ENCODE results near the gene MAP2K6. TPM values are rescaled to one million over a fixed set of nuclear protein-coding genes. Genes with fewer than 3 reads are reported as not detected.

MAP2K6 gene
- total and polyA plus RNA-seq, 2 donors (not counting 3 experiments of a cell fraction or from before 2014, with no cell fraction given) = 5.9 to 13.9 TPM

DNA sequence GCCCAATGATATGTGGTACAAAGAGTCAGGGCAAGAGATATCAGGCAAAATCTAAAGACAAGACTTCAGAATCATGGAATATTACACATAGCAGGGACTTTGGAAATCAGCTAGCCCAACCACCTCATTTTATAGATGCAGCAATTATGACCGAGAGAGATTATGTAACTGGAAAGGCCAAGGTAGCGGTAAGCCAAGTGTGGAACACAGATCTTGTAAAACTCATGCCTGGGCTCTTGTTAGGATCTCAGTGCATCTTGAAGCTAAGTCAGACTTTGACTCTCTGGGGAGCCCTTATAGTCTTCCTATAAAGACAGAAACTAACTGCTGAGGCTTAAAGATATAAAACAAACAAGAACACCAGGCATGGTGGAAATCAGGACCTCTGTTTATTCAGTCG, 18.6 kb downstream of the MAP2K6 start:
- peaks cover 27% of the 10 kb centered on the region for H3K4me1 ChIP-seq (ENCODE audit: control insufficient read depth, extremely low read depth, insufficient read depth, low read length)
- H3K9me1 ChIP-seq (replicated peaks; ENCODE audit: control insufficient read depth, extremely low read depth, insufficient read depth, low read length) = no peaks in the 10 kb centered on the region
- no peak overlapping the region for H3K27ac ChIP-seq (ENCODE audit: insufficient read depth, low read depth, low read length)
- H3K9me3 ChIP-seq (replicated peaks; ENCODE audit: control insufficient read depth, insufficient read depth, low read length) = no peaks in the 10 kb centered on the region
- intact Hi-C loops (cut with micrococcal nuclease) (no loop called here), dilution Hi-C loops (cut with MboI; ENCODE audit: extremely low pct_ligation_motif_present, low sequenced_read_pairs) (no loop called here)
- H3K79me2 ChIP-seq (ENCODE audit: control insufficient read depth, insufficient read depth, low read length) = no peaks in the 10 kb centered on the region
- ChIA-PET POLR2A (no interaction called here), CTCF (interaction anchor here (1.4 to 3.0 kb wide), 3 partner anchors 12 to 98 kb away, joined by 5 to 18 read pairs (median 11); no protein-coding TSS in a partner anchor)
- H4K20me1 ChIP-seq (replicated peaks; ENCODE audit: control insufficient read depth, extremely low read depth, insufficient read depth, low read length) = no peaks in the 10 kb centered on the region
- H2AFZ ChIP-seq (ENCODE audit: low read depth, low read length) = no peak overlapping the region
- H3K36me3 ChIP-seq (ENCODE audit: control insufficient read depth in 2 of 2, extremely low read depth in 1 of 2, insufficient read depth in 2 of 2, low read length in 2 of 2) = no peaks in the 10 kb centered on the region
- no peak overlapping the region for H3K4me2 ChIP-seq (ENCODE audit: insufficient read depth, low read length)
- TF ChIP-seq, protein P1, sequence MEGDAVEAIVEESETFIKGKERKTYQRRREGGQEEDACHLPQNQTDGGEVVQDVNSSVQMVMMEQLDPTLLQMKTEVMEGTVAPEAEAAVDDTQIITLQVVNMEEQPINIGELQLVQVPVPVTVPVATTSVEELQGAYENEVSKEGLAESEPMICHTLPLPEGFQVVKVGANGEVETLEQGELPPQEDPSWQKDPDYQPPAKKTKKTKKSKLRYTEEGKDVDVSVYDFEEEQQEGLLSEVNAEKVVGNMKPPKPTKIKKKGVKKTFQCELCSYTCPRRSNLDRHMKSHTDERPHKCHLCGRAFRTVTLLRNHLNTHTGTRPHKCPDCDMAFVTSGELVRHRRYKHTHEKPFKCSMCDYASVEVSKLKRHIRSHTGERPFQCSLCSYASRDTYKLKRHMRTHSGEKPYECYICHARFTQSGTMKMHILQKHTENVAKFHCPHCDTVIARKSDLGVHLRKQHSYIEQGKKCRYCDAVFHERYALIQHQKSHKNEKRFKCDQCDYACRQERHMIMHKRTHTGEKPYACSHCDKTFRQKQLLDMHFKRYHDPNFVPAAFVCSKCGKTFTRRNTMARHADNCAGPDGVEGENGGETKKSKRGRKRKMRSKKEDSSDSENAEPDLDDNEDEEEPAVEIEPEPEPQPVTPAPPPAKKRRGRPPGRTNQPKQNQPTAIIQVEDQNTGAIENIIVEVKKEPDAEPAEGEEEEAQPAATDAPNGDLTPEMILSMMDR (IDR thresholded peaks at IDR 0.05; ENCODE audit: extremely low read depth in 1 of 2, insufficient read depth in 1 of 2, low read depth in 1 of 2, low read length in 2 of 2) = no peak
- no peak for TF ChIP-seq POLR2AphosphoS5 (IDR thresholded peaks at IDR 0.05; ENCODE audit: insufficient read depth, low read depth, low read length)
- TF ChIP-seq JUN (IDR thresholded peaks at IDR 0.05; ENCODE audit: borderline replicate concordance, insufficient read depth, insufficient read length, low read depth) = no peak
- TF ChIP-seq MYC (IDR thresholded peaks at IDR 0.05; ENCODE audit: low read depth, low read length) = no peak
- no peak for TF ChIP-seq EZH2 (IDR thresholded peaks at IDR 0.05; ENCODE audit: borderline replicate concordance, low read depth, low read length, severe bottlenecking)
- TF ChIP-seq FOS (IDR thresholded peaks at IDR 0.05; ENCODE audit: borderline replicate concordance, insufficient read depth, low read length) = no peak
- TF ChIP-seq POLR2A (IDR thresholded peaks at IDR 0.05; ENCODE audit: low read depth, low read length) = no peak
- TF ChIP-seq, protein P2, sequence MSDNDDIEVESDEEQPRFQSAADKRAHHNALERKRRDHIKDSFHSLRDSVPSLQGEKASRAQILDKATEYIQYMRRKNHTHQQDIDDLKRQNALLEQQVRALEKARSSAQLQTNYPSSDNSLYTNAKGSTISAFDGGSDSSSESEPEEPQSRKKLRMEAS (IDR thresholded peaks at IDR 0.05; ENCODE audit: insufficient read depth, insufficient read length) = no peak
- H3K27me3 ChIP-seq (ENCODE audit: control insufficient read depth in 2 of 2, insufficient read depth in 2 of 2, low read length in 2 of 2) = no peaks in the 10 kb centered on the region
- no peak overlapping the region for H3K4me3 ChIP-seq (replicated peaks in 1 of 3; ENCODE audit: insufficient read depth in 1 of 3, low read depth in 1 of 3, low read length in 3 of 3)
- FAIRE-seq = no peak
- BruUV-seq (replicated peaks) = no TSS peak
- DNase-seq (ENCODE audit: low read depth, low spot score) = no peak
- H3K9ac ChIP-seq (replicated peaks; ENCODE audit: extremely low read depth, insufficient read depth, low read length) = no peak overlapping the region

All from endothelial cell of umbilical vein (primary cell).